ENCODE results near the gene NUTF2. TPM values are rescaled to one million over a fixed set of nuclear protein-coding genes. Genes with fewer than 3 reads are reported as not detected.

NUTF2 gene
- total and polyA plus RNA-seq, 2 donors (not counting 1 experiment from before 2014, with no cell fraction given), result 127 to 310 TPM

GRCh38 chr16:67879462-67879861, 32.7 kb downstream of the NUTF2 start:
- Histone ChIP-seq H3K36me3 (ENCODE audit: control insufficient read depth, insufficient read depth, low read length) (peaks cover 64% of the 10 kb centered on the region), H3K27me3 (ENCODE audit: control insufficient read depth, insufficient read depth, low read length) (no peaks in the 10 kb centered on the region), H3K4me2 (ENCODE audit: extremely low read depth, insufficient read depth, low read length) (no peak overlapping the region), H3K4me3 (replicated peaks in 1 of 4; ENCODE audit: control extremely low read depth in 1 of 4, insufficient read depth in 1 of 4, low read depth in 3 of 4, low read length in 4 of 4) (no peak overlapping the region), H2AFZ (ENCODE audit: low read length) (no peak overlapping the region), H3K27ac (ENCODE audit: insufficient read depth, low read length) (no peak overlapping the region), H4K20me1 (ENCODE audit: control insufficient read depth, extremely low read depth, insufficient read depth, low read length) (peaks cover 4% of the 10 kb centered on the region), H3K79me2 (ENCODE audit: control insufficient read depth, insufficient read depth, low read length) (peaks cover 25% of the 10 kb centered on the region), H3K9ac (ENCODE audit: insufficient read depth, low read length) (no peak overlapping the region), H3K4me1 (ENCODE audit: control insufficient read depth, extremely low read depth, insufficient read depth, low read length) (peaks cover 1% of the 10 kb centered on the region), H3K9me3 (ENCODE audit: control insufficient read depth, insufficient read depth, low read depth, low read length) (no peaks in the 10 kb centered on the region)
- no peak for DNase-seq (ENCODE audit: low read depth in 2 of 2)
- TF ChIP-seq CTCF (conservative IDR thresholded peaks at IDR 0.05 in 1 of 2, IDR thresholded peaks at IDR 0.05 in 1 of 2; ENCODE audit: low read depth in 1 of 2, low read length in 2 of 2), result no peak
- no peak for TF ChIP-seq EZH2 (IDR thresholded peaks at IDR 0.05; ENCODE audit: low read length, missing control alignments)

- no peak overlapping the region for H3K27ac ChIP-seq (ENCODE audit: insufficient read depth, low read length)
- no peak overlapping the region for H2AFZ ChIP-seq (ENCODE audit: low read length)
- no peak overlapping the region for H3K4me2 ChIP-seq (ENCODE audit: extremely low read depth, insufficient read depth, low read length)
- no peaks in the 10 kb centered on the region for H3K9me3 ChIP-seq (ENCODE audit: control insufficient read depth, insufficient read depth, low read depth, low read length)
- peaks cover 4% of the 10 kb centered on the region for H4K20me1 ChIP-seq (ENCODE audit: control insufficient read depth, extremely low read depth, insufficient read depth, low read length)
- TF ChIP-seq CTCF (conservative IDR thresholded peaks at IDR 0.05 in 1 of 2, IDR thresholded peaks at IDR 0.05 in 1 of 2; ENCODE audit: low read depth in 1 of 2, low read length in 2 of 2), result no peak
- H3K9ac ChIP-seq (ENCODE audit: insufficient read depth, low read length), result no peak overlapping the region
- H3K27me3 ChIP-seq (ENCODE audit: control insufficient read depth, insufficient read depth, low read length), result no peaks in the 10 kb centered on the region
- peaks cover 64% of the 10 kb centered on the region for H3K36me3 ChIP-seq (ENCODE audit: control insufficient read depth, insufficient read depth, low read length)
- DNase-seq (ENCODE audit: low read depth in 2 of 2), result no peak
- H3K79me2 ChIP-seq (ENCODE audit: control insufficient read depth, insufficient read depth, low read length), result peaks cover 20% of the 10 kb centered on the region
- H3K4me1 ChIP-seq (ENCODE audit: control insufficient read depth, extremely low read depth, insufficient read depth, low read length), result peaks cover 4% of the 10 kb centered on the region
- H3K4me3 ChIP-seq (replicated peaks in 1 of 4; ENCODE audit: control extremely low read depth in 1 of 4, insufficient read depth in 1 of 4, low read depth in 3 of 4, low read length in 4 of 4), result no peak overlapping the region
Measured at GRCh38 chr16:67879936-67880335, 33.2 kb downstream of the NUTF2 start.

GRCh38 chr16:67880584-67880983, 33.9 kb downstream of the NUTF2 start:
- no peak overlapping the region for H2AFZ ChIP-seq (ENCODE audit: low read length)
- H3K9me3 ChIP-seq (ENCODE audit: control insufficient read depth, insufficient read depth, low read depth, low read length), result no peaks in the 10 kb centered on the region
- H3K9ac ChIP-seq (ENCODE audit: insufficient read depth, low read length), result no peak overlapping the region
- DNase-seq (ENCODE audit: low read depth in 2 of 2), result no peak
- H3K27ac ChIP-seq (ENCODE audit: insufficient read depth, low read length), result no peak overlapping the region
- TF ChIP-seq CTCF (conservative IDR thresholded peaks at IDR 0.05 in 1 of 2, IDR thresholded peaks at IDR 0.05 in 1 of 2; ENCODE audit: low read depth in 1 of 2, low read length in 2 of 2) (no peak), EZH2 (IDR thresholded peaks at IDR 0.05; ENCODE audit: low read length, missing control alignments) (no peak)
- H3K4me3 ChIP-seq (replicated peaks in 1 of 4; ENCODE audit: control extremely low read depth in 1 of 4, insufficient read depth in 1 of 4, low read depth in 3 of 4, low read length in 4 of 4), result no peak overlapping the region
- no peaks in the 10 kb centered on the region for H3K27me3 ChIP-seq (ENCODE audit: control insufficient read depth, insufficient read depth, low read length)
- H3K4me1 ChIP-seq (ENCODE audit: control insufficient read depth, extremely low read depth, insufficient read depth, low read length), result peaks cover 6% of the 10 kb centered on the region
- H3K36me3 ChIP-seq (ENCODE audit: control insufficient read depth, insufficient read depth, low read length), result peaks cover 64% of the 10 kb centered on the region
- no peak overlapping the region for H3K4me2 ChIP-seq (ENCODE audit: extremely low read depth, insufficient read depth, low read length)
- H4K20me1 ChIP-seq (ENCODE audit: control insufficient read depth, extremely low read depth, insufficient read depth, low read length), result peaks cover 4% of the 10 kb centered on the region
- H3K79me2 ChIP-seq (ENCODE audit: control insufficient read depth, insufficient read depth, low read length), result peaks cover 13% of the 10 kb centered on the region

Measured in fibroblast of lung (primary cell).